Fibroblast of peridontal ligament (primary cell): ENCODE results near the gene RACGAP1.

Experiments used
- DNase-seq: peaks from one replicate; pipeline ENCODE4 v3.0.0-alpha.2; 2010; ENCODE audit errors: extremely low read depth

Gene RACGAP1

DNA sequence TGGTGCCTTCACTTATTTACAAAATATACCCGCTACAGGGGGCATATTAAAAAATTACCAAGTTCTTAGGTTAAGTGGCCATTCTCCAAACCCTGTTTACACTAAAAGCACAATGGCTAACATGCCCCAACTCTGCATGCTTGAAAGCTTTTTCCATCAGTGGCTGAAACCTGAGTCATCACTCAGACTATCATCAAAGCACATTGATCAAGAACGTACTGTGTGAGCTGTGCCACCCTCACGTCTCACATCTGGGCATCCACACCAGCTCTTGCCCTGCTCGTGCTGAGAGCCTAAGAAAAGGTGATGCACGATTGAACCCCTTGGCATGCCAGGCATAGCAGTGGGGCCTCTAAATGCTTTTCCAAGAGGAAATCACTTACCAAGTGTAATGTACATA is 39.3 kb downstream of the RACGAP1 start:
- peak; percentile 33 for DNase-seq

DNA sequence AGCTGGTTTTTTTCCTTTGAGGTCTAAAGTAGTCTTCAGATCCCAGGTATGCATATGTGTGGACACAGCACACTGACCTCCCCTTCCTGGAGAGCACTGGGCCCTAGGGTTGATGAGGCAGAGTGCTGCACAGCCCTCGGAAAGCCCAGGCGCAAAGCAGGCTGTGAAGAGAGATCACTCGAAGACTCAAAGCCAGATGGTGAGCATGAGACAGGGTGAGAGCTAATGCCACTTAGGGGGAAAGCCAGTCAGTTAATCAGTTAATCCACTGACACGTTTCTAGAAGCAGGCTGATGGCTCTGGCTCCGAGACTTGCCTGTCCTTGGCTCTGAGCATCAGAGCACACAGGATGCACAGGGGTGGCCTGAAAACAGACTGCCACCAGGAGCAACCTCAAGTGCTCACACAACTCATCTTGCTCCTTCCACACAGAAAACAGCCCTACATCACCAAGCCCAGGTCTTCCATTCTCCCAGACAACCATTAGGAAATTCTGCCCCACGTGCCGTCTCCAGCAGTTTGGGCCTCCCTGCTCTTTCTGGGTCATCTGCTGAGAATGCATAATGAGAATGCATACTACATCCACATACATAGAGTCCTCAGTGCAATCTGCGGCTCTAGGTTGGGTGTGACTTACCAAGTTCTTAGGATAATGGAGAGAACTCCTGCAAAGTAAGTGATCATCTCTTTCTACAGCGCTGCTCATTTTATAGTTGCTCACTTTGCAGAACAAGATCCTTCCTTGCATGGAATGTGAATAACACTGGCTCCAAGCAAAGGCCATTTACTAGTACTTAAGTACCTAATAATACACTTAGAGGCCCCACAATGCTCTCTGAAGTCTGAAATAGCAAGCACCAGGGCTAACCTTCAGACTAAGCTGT is 40.6 kb downstream of the RACGAP1 start:
- no peak for DNase-seq

DNA sequence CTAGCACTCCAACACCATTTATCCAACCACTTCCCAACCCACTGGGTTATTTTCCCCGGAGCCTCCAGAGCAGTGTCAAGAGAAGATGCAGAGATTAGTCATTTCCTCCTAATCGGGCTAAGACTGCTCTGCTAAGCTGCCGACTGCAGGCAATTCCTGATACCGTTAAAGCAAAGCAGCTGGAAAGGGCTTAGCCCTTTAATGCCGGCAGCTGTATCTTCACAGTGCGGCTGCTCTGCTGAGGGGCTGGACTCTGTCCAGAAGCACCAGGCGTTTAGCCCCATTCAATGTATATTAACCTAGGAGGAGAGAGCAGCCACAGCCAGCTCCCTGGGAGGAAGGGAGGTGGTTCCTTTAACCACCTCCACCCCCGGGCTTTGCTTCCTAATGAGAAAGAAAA is 41.4 kb downstream of the RACGAP1 start:
- peak; percentile 86 for DNase-seq

DNA sequence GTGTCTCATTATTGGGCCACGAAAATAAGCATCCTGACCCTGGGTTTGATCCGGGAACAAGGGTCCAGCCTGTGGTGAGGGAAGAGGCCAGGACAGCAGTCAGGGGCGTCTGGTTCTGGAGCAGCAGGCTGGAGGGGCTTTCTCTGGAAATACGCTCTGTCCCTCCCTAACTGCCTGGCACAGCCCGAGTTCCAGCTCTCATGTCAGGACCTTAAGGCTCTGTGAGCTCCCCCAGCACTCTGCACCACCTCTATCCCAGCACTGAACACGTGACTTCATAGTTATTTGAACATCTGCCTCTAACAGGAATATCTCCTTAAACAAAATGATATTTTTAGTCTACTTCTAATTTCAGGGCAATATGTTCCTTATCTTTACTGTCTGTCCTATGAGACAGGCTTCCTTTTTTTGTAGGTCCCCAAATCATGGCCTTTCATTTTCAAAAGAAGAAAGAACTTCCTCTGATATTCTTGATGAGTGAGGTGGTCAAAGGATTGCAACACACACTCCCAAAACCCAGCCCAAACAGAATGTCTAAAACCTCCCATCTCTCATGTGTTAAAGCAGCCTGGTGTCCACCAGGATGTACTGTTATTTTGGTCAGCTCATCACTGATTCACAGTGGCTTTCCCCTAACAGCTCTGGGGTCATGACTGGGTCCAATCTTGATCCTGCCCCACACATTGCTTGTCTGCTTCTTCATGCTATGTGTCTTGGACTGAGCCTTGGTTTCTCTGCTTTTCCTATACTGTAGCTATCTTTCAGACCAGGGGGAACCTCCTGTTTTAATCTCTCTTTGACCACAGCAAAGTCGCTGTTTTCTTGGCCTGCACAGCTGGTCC is 42.8 kb downstream of the RACGAP1 start:
- DNase-seq, result no peak

DNA sequence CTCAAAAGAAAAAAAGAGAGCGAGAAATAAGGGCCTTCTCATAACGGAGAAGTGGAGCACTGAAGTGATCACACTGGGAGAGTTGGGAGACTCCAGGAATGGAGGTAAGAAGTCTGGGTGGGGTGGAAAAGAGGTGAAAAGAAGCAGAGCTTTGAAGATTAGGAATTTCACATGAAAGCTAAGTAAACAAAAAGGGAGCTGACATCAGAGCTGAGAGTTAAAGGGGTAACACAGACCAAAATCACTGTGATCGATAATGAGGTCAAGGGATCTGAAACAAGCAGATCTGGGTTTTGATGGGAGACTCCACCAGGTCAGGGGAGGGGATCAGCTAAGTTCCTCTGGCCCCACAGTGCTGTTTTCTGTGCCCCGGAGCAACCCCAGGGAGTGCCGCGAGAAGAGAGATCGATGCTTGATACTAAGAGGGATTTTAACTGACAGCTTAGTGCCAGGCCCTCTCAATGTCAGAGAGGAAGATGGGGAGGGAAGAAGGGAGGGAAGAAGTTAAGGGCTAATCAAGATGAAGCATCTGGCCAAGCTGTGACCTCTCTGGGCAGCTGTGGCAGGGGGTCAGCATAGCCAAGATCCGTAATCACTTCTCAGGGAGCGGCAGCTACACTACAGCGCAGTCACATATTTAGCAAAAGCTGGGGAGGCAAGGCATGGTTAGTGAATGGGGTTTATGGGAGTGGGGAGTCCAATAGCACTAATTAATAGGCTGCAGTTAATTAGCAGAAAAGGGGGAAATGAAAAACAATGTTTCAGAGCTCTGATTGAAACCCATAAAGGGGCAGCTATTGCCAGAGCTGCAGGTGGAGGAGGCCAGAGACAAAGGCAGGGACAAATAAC is 44.6 kb downstream of the RACGAP1 start:
- no peak for DNase-seq

DNA sequence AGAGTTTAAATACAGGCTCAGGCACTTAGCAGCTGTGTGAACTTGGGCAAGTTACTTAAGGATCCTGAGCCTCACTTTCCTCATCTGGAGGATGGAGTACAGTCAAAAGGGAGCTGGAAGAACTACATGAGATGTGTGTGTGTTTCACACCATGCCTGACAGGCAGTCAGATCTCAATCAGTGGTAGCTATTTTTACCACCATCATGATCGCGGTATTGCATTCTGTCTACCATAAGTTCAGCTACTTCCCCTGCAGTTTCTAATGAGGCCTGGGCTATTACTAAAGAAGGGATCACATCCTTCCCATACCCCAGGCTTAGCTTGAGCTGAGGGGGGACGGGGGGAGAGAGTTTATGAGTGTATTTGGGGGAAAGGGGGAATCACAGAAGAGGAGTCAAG is 45.5 kb downstream of the RACGAP1 start:
- no peak for DNase-seq

DNA sequence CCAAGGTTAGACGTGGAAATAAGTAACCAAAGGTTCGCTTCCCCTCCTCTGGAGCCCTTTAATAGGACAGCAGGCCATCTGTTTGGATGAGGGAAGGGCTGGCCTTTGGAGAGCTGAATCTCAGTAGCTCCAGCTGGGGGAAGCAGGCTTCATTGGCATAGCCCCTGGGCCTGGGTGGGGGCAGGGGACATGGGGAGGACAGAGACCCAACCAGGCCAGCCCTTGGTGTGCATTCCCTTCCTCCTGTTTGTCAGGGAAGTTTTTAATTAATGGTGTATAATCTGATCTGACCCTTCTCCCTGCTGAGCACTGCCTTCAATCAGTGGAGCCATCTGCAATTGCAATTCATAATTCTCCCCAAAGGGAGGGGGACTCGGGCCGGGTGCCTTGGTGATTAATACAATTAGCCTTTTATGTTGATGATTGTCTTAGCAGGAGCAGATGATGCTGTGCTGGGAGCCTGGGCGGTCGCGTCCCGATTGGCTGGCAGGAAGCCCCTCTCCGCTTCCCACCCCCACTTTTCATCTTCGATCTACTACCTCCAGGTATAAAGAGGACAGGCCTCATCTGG is 46.2 kb downstream of the RACGAP1 start:
- no peak for DNase-seq

DNA sequence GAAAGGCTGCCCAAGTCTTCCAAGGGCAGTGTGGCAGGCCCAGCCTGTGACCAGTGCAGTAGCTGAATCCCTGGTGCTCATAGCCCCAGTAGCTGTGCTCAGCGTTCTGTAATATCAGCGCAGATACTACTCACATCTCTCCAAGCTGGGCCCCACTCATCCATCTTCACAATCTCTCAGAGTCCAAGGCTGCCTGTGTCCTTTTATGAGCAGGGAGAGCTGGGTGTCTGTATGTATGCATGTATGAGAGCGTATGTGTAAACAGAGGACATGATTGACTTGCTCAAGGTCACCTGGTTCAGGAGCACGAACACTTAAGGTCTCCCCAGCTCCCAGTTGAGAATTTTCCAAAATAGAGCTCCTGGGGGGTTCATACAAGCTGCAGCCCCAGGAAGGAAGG is 47.2 kb downstream of the RACGAP1 start:
- DNase-seq, result no peak

DNA sequence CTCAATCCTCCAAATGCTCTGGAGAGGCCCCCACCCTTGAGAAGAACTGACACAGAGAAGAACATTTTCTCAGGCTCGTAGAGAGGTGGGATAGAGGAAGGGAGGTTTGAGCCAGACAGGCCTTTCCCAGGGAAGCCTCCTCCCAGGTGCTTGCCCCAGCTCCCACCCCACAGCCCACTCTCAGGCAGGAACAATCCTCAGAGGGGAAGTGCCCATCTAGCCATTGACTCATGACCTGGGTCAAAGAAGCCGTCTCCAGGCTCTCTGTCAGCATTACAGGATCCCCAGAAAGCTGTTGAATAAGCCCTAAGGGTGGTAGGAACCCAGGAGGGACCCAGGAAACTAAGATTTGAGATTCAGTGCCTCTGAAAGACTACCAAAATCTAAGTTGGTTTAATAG is 48.7 kb downstream of the RACGAP1 start:
- DNase-seq, result no peak

DNA sequence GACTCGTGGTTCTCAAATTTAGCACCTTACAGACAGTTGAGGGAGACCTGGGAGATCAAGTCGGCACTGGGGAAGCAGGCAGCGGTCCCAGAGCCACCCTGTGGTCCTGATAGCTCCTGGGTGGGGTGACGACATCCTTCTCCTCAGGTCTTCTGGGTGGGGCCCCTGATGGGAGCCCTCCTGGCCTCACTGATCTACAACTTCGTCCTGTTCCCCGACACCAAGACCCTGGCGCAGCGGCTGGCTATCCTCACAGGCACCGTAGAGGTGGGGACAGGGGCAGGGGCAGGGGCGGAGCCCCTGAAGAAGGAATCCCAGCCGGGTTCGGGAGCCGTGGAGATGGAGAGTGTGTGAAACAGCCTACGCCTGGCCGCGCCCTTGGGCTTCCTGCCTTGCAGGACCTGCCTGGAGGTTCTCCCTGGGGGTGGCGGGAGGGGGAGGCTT is 50.0 kb downstream of the RACGAP1 start:
- no peak for DNase-seq

DNA sequence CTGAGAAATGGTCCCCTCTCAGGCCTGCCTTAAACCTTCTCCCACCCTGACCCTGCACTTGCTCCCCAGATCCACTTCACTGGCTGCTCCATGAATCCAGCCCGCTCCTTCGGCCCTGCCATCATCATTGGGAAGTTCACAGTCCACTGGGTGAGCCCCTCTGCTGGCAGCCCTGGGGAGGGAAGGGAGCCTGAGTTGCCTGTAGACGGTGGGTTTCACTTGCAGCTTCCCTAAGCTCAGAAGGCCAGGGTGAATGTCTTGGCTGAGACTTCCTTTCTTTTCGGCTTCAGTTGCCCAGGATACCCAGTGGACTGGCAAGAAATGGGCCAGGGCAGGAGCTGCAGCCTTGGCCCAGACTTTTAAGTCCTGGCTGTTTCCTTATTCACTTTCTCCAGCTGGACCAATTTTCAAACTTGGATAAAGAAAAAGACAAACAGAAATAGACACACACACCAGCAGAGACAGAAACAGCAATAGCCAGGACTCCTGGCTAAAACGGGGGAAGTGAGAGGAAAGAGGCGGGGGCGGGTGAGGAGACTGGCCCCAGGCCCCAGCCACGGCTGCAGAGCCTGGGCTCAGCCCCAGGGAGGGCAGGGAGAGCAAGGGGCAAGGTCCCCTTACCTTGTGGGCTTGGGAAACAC is 50.5 kb downstream of the RACGAP1 start:
- DNase-seq, result no peak

DNA sequence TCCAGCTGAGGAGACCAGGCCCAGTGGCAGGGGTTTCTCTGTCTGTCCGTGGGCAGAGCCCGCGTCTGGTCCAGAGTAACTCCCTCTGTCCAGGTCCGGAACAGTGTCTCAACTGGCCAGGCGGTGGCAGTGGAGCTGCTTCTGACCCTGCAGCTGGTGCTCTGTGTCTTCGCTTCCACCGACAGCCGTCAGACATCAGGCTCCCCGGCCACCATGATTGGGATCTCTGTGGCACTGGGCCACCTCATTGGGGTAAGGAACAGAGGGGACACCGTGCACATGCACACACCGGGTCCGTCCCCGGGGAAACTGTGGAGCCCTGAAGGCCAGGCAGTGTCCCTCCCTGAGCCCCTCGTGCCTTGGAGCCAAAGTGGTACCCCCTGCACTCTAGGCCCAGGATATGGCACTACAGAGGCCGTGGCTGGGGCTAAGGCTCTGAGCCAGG is 51.0 kb downstream of the RACGAP1 start:
- peak; percentile 72 for DNase-seq

DNA sequence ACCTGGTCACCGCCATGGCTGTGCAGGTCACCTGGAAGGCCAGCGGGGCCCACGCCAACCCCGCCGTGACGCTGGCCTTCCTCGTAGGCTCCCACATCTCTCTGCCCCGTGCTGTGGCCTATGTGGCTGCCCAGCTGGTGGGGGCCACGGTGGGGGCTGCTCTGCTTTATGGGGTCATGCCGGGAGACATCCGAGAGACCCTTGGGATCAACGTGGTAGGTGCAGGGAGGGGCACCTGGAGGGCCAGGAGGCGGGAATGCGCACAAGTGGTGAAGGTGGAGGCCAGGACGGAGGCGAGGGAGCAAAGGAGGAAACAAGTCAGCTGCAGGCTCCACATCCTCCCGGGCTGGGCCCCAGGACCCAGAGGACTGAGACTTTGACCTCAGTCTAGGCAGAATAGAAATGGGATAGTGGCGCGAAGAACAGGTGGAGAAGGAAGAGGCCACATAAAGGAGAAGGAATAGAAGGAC is 51.9 kb downstream of the RACGAP1 start:
- DNase-seq, result no peak

DNA sequence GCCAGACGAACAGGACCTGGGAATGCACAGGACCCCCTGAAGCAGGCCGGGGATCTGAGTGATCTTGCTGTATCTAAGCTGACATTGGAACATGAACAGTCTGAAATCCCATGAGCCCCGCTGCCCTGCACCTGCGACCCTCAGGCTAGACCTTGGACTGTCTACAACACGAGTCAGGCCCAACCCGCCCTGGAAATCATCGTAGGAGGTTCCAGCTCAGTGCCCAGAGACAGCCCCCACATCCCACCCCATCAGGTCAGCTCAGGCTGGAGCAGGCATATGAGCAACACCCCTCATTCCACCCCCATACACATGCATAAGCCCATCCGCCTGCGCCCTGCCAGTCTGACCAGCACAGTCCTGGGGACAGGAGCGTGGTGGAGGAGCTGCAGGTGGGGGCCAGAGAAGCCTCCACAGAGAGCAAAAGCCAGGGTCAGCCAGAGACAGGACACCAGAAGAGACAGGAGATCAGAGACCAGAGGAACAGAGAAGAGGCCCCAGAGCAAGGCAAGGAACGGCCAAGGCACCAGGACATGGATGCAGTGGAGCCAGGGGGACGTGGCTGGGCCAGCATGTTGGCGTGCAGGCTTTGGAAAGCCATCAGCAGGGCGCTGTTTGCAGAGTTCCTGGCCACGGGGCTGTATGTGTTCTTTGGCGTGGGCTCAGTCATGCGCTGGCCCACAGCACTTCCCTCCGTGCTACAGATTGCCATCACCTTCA is 52.5 kb downstream of the RACGAP1 start, which contains the start of gene AQP6:
AQP6 (plus strand) TSS at position 307 of the 720 bp plus-strand sequence; CDS start at position 534, 227 bp downstream.
- DNase-seq, result no peak

DNA sequence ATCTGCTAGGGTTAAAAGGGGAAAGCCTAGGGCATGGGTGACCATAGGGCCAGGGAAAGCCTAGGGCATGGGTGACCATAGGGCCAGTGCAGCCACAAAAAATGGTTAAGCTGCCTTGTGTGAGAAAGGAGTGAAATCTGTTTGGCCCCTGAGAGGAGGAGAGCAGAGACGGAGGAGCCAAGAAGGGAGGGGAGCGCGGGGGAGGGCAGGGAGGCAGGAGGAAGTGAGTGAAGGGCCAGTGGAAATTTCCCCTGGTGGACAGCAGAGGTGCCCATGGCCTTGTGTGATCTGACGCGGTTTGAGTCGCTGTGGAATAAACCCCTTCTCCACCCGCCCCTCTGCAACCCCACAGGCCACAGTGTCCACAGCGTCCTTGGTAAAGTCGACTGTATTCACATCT is 53.2 kb downstream of the RACGAP1 start:
- no peak for DNase-seq

DNA sequence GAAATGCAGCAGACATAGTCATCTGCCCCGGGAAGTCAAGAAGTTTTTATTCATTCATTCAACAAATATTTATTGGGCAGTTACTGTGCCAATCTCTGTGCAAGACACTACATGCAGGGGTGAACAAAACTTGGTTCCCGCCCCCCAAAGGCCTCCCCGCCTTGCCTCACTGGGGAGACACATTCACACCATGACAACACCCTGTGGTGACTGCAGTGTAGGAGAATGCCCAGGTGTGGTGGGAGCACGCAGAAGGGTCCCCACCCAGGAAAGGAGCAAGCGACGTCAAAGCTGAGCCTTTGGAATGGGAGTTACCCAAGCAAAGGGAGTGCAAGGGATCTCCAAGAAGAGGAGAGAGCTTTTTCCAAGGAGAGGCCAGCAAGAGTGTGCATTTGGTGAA is 54.2 kb downstream of the RACGAP1 start:
- no peak for DNase-seq

DNA sequence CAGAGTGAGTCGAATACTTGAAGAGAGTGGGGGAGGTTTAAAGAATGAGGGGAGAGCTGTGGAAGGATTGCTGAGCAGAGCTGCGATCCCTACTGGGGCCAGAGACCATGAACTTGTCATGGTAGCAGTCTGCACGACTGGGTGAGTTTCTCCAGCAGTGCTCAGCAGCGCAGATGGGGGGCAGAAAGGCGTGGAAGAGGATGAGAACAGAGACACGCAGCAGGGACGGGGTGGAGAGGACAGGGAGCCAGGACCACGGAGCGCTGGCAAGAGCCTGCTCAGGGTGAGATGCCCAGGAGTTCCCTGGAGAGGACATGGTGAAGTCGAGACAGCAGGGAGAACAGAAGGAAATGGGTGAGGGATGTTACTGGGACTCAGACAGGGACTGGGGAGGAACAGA is 54.6 kb downstream of the RACGAP1 start:
- no peak for DNase-seq

DNA sequence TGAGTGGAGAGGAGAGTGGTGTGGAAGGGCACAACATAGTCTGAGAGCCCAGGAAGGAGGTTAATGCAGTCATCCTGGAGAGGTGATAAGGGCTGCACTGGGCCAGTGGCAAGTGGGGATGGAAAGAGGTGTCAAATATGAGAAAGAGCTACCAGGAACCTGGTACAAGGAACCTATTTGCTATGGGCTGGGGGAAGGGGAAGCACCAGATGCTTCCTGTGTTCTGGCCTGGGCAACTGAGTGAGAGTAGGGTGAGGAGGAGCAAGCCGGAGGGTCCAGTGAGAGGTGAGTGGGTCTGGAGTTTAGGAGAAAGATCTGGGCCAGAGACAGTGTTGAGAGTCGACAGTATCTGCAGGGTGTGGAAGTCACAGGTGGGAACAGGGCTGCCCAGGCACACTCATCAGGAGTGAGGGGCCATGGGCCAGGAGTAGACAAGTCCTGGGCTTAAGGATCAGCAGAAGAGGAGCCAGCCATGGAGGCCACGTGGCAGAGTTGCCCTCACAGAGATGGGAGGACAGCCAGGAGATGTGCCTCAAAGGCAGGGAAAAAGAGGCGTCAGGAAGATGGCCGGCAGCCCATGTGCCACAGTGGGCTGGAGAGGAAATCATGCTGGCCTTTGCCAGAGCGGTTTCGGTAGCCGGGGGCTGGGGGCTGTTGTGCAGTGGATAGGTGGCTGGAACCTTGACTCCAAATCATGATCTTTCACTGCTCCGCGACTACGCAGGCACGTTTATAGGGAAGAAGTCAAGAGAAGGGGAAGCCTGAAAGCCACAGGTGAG is 55.5 kb downstream of the RACGAP1 start:
- DNase-seq, result no peak

DNA sequence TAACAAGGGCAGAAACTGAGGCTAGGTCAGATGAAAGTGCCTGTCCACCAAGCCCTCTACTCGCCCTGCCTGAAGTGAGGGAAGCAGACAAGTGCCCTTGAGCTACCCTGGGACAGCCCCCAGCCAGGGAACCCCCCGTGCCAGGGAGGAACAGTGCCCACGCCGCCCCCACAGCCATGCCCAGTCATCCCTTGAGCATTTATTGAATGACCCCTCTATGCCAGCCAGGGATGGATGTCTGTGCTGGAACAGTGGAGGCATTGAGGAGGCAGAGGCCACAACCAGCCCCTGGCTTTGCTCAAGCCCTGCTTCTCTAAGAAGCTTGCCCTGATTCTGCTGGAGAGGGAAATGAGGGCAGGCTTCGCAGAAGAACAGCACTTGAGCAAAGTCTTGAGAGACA is 56.3 kb downstream of the RACGAP1 start:
- DNase-seq, result no peak
